ENCODE data around the gene FBXL20. TPM values are rescaled to one million over a fixed set of nuclear protein-coding genes. Genes with fewer than 3 reads are reported as not detected.
"Not testable (repeated sequence)": the region's sequence is repeated elsewhere in the genome, so short reads cannot be mapped to it uniquely, and the experiment has no call there.

The FBXL20 gene
- total RNA-seq, 1 experiment from 2014 or later: 9.9 TPM

DNA sequence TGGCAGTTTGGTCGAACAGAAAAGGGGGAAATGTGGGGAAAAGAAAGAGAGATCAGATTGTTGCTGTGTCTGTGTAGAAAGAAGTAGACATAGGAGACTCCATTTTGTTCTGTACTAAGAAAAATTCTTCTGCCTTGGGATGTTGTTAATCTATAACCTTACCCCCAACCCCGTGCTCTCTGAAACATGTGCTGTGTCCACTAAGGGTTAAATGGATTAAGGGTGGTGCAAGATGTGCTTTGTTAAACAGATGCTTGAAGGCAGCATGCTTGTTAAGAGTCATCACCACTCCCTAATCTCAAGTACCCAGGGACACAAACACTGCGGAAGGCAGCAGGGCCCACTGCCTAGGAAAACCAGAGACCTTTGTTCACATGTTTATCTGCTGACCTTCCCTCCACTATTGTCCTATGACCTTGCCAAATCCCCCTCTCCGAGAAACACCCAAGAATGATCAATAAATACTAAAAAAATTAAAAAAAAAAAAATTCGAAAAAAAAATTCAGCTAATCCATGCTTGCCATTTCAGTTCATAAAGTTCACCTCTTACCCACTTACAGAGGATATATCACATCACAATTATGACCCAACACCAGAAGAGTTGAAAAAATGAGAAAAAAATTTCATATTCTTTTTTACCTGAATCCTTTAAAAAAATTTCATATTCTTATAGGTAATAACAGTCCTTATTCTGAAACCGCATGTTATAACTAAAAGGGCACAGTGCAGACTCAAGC lies 67.2 kb downstream of the FBXL20 start:
- H3K4me3 ChIP-seq (ENCODE audit: low read depth in 2 of 2, low read length in 2 of 2); H3K27me3 ChIP-seq (ENCODE audit: control insufficient read depth, insufficient read depth, low read length); DNase-seq (ENCODE audit: low read depth, low spot score); H3K36me3 ChIP-seq (ENCODE audit: control insufficient read depth, insufficient read depth, low read length); POLR2A ChIA-PET; ATAC-seq; CTCF ChIA-PET; BruUV-seq (replicated peaks); H3K27ac ChIP-seq (ENCODE audit: low read length); H3K4me1 ChIP-seq (ENCODE audit: control insufficient read depth, insufficient read depth, low read length); in situ Hi-C loops (cut with HindIII; ENCODE audit: low pct_unique_long_range_greater_than_20kb, low sequenced_read_pairs); intact Hi-C loops (cut with micrococcal nuclease; ENCODE audit: unreplicated experiment); H3K9me3 ChIP-seq (ENCODE audit: control insufficient read depth, insufficient read depth, low read depth, low read length): not testable (repeated sequence)

DNA sequence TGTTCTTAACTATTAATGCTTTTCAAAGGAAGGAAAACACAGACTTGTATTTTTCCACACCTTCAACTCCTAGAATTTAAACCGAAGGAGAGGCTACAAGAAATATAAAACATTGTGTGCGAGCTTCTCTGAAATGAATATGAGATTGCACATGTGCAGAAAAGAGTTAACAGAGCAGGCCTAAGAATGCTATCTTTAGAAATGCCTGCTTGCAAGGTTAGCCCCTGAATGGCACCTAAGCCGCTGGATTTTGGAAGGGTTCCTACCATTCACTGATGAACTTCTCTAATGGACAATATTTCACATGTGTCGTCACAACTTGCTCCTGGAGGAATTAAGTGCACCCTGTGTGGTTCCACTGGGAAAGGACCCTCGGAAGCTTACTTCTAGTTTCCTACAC lies 69.3 kb downstream of the FBXL20 start:
- no peak for TF ChIP-seq TCF7L2 (IDR thresholded peaks at IDR 0.05; ENCODE audit: low read depth, low read length)
- TF ChIP-seq POLR2AphosphoS5 (IDR thresholded peaks at IDR 0.05; ENCODE audit: low read depth, low read length): no peak
- no peak for TF ChIP-seq CTCF (IDR thresholded peaks at IDR 0.05)
- TF ChIP-seq REST (IDR thresholded peaks at IDR 0.05; ENCODE audit: insufficient read depth in 1 of 2, low read depth in 2 of 2, low read length in 1 of 2): no peak
- no peak for TF ChIP-seq SIN3A (IDR thresholded peaks at IDR 0.05; ENCODE audit: borderline replicate concordance, insufficient read depth, low read depth, low read length)
- ChIA-PET CTCF (no interaction called here), POLR2A (interaction anchor here (0.6 kb wide), 1 partner anchor 181 kb away, joined by 4 read pairs; the partner anchor contains the start of gene PLXDC1)
- DNase-seq (ENCODE audit: low read depth, low spot score): no peak
- H3K4me1 ChIP-seq (ENCODE audit: control insufficient read depth, insufficient read depth, low read length): no peaks in the 10 kb centered on the region
- no peaks in the 10 kb centered on the region for H3K27me3 ChIP-seq (ENCODE audit: control insufficient read depth, insufficient read depth, low read length)
- no peak overlapping the region for H3K4me3 ChIP-seq (ENCODE audit: low read depth in 2 of 2, low read length in 2 of 2)
- ATAC-seq: no peak
- no peak overlapping the region for H3K27ac ChIP-seq (ENCODE audit: low read length)
- no TSS peak for BruUV-seq (replicated peaks)
- in situ Hi-C loops (cut with HindIII; ENCODE audit: low pct_unique_long_range_greater_than_20kb, low sequenced_read_pairs) (no loop called here), intact Hi-C loops (cut with micrococcal nuclease; ENCODE audit: unreplicated experiment) (no loop called here)
- no peaks in the 10 kb centered on the region for H3K9me3 ChIP-seq (ENCODE audit: control insufficient read depth, insufficient read depth, low read depth, low read length)
- H3K36me3 ChIP-seq (ENCODE audit: control insufficient read depth, insufficient read depth, low read length): no peaks in the 10 kb centered on the region

DNA sequence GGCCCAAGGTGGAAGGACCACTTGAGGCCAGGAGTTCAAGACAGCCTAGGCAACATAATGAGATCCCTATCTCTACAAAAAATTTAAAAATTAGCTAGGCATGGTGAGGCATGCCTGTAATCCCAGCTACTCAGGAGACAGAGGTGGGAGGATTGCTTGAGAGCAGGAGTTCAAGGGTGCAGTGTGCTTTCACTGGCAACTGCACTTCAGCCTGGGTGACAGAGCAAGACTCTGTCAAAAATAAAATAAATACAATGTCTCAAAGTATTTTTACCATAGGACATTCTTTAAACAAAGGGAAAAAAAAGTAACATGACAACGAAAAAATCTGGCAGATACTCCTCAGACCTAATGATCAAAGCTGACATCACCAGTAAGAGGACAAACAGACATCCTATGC lies 72.6 kb downstream of the FBXL20 start:
- no peak overlapping the region for H3K27ac ChIP-seq (ENCODE audit: low read length)
- ATAC-seq: no peak
- no peak overlapping the region for H3K4me3 ChIP-seq (ENCODE audit: low read depth in 2 of 2, low read length in 2 of 2)
- H3K9me3 ChIP-seq (ENCODE audit: control insufficient read depth, insufficient read depth, low read depth, low read length): no peaks in the 10 kb centered on the region
- DNase-seq (ENCODE audit: low read depth, low spot score): no peak
- in situ Hi-C loops (cut with HindIII; ENCODE audit: low pct_unique_long_range_greater_than_20kb, low sequenced_read_pairs): no loop called here
- BruUV-seq (replicated peaks): no TSS peak
- ChIA-PET POLR2A (no interaction called here), CTCF (no interaction called here)
- no peaks in the 10 kb centered on the region for H3K4me1 ChIP-seq (ENCODE audit: control insufficient read depth, insufficient read depth, low read length)
- intact Hi-C loops (cut with micrococcal nuclease; ENCODE audit: unreplicated experiment): no loop called here
- TF ChIP-seq TCF7L2 (IDR thresholded peaks at IDR 0.05; ENCODE audit: low read depth, low read length) (no peak), CTCF (IDR thresholded peaks at IDR 0.05) (no peak), REST (IDR thresholded peaks at IDR 0.05; ENCODE audit: insufficient read depth in 1 of 2, low read depth in 2 of 2, low read length in 1 of 2) (no peak), POLR2AphosphoS5 (IDR thresholded peaks at IDR 0.05; ENCODE audit: low read depth, low read length) (no peak), SIN3A (IDR thresholded peaks at IDR 0.05; ENCODE audit: borderline replicate concordance, insufficient read depth, low read depth, low read length) (no peak)
- H3K27me3 ChIP-seq (ENCODE audit: control insufficient read depth, insufficient read depth, low read length): no peaks in the 10 kb centered on the region
- no peaks in the 10 kb centered on the region for H3K36me3 ChIP-seq (ENCODE audit: control insufficient read depth, insufficient read depth, low read length)
